ENCODE data around the gene TMEM140.
"Not testable (repeated sequence)": the region's sequence is repeated elsewhere in the genome, so short reads cannot be mapped to it uniquely, and the experiment has no call there.

TMEM140 gene

DNA sequence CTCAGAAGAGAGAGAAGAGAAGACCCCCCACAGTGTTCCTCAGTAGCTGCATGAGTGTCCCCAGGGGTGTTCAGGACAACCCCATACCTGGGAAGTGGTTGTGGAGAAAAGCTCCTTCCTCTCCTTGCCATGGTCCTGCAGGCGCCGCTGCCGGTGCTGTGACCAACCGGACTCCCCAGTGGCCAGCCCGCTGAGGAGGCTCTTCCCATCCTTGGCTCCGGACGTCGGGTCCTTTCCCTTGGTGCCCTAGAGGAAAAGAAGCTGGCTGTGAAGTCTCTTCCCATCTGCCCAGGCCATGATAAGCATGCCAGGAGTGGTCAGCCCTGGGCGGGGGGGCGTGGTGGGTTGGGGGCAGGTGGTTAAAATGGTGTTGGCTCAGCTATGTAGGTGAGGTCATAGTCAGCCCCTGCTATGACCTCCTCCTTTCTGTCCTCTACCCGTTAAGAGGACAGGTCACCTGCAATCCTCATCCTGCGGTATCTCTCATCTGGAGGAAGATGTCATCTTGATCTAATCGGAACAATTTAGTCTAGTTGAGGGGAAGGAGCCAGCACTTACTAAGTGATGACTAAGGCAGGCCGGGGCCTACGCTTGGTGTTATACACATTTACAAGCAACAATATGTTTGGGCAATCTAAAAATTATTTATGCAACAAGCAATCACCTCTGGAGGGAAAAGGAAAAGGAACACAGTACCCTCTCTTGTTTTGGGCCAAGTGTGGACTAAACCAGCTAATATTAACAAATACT is 50.2 kb downstream of the TMEM140 start:
- DNase-seq: no peak

- no peak for DNase-seq
These were observed 51.6 kb downstream of the TMEM140 start for GRCh38 chr7:135199439-135199838.

DNA sequence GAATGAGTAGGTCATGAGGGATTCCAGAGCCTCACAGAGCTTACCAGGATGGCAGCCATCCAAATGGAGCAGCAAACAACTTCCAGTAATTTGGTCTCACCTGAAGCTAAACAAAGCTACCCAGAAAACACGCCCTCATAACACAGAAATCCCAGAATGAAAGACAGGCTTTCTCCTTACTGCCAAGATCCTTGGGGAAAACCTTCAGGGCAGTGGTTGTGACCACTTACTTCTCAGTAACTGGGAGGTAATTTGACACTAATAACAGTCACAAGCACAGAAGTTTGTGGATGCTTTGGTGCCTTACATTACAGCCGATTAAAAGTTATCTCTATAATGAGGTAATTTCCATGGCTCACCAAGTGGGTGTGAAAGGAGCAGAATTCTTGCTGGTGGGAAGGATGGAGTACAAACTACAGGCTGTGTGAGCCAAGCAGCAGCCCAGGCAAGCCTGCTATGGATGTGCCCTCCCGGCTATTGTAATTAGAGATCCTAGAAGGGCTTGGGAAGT is 53.0 kb downstream of the TMEM140 start:
- DNase-seq: no peak

- no peak for DNase-seq
These were observed 53.5 kb downstream of the TMEM140 start for GRCh38 chr7:135201350-135201749.

- DNase-seq: no peak
These were observed 56.5 kb downstream of the TMEM140 start for GRCh38 chr7:135204341-135204749.

- DNase-seq: no peak
These were observed 57.0 kb downstream of the TMEM140 start for GRCh38 chr7:135204876-135205275.

DNA sequence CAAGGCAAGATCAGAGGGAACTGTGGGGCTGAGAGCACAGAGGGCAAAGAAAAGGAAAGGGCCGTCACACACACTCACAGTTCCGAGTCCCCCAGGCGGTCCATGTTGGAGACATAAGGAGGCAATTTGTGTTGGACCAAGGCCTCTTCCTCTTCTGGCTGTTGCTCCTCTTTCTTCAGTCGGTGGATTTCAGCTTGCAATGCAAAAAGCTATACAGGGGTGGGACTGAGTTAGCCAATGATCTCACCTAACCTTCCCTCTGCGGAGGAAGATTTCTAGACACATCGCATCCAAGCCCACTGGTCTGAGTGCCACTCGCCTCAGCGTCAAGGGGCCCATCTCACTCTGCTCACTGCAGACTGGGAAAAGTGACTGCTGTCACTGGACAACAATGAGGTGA is 58.0 kb downstream of the TMEM140 start:
- DNase-seq: no peak

DNA sequence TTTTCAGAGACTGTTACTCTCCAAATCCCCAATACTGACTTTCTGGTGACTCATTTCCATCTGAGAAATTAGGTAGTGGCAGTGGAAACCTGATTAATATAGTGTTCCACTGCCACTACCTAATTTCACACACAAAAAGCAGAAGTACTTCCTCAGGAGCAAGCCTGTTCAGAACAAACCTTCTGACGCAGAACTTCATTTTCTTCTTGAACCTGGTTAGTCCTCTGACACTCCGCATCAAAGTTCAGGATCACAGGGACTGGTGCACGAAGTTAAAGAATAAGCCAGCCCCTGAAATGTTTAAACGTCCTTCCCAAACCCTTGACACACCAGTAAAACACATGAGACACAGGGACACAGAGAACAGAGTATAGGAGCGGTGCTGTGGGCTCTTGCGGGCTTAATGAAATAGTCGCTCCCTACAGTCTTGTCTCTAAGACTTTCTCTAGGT is 59.1 kb downstream of the TMEM140 start:
- DNase-seq: no peak

DNA sequence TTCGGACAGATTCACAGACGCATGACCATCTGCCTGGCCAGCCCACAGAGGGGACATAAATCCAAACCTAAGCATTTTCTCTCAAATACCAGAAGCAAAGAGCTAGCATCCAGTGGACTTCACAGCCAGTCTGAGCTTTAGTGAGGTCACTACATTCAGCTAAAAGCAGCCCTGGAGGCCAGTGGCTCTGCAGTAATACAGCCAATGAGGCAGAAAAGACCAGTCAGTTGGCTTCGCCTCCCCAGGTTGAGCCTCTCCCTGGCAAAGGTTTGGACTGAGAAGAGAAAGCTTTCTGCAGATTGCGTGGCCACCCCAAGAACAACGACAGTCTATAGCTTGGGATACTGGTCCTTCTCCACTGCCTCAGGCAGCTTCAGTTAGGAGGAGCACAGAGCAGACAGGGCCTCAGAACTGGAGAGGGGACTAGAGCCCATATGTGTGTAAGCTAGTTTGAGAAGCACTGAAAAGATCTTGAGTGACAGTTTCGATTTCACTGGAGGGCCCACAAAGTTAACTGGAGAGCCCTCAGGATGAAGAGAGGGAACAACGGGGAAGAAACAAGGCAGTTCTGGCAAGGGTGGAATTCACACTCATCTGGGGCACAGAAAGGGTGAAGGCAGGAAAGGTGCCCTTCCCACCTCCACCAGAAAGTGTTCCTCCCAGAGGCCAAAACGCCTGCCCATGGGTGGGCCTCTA is 59.7 kb downstream of the TMEM140 start:
- DNase-seq: no peak

- DNase-seq: no peak
These were observed 60.4 kb downstream of the TMEM140 start for GRCh38 chr7:135208102-135208793.

DNA sequence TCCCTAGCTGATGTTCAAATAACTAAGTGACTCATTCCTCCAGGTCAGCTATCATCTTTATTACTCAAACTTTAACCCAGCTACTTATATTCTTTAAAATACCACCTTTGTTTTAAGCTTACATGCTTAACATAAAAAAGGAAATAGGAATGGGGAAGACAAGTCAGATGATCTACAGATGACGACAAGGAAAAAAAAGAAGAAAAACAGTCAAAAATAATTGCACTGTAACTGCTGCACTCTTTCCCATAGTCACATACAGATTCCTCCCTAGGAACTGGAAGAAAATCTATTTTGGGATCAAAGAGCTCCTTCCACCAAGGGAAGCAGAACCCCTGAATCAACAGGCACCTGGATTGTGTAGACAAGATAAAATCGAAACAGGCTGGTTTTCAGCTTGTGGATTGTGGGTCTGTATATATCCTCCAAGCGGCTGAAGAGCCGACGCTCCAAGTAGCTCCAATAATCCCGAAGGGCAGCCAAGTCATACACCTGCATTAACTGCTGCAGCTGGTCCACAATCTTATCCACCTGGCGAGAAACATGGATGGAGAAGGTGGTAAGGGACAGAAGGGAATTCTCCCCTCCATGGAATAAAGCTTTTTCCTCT is 61.5 kb downstream of the TMEM140 start:
- DNase-seq: no peak

DNA sequence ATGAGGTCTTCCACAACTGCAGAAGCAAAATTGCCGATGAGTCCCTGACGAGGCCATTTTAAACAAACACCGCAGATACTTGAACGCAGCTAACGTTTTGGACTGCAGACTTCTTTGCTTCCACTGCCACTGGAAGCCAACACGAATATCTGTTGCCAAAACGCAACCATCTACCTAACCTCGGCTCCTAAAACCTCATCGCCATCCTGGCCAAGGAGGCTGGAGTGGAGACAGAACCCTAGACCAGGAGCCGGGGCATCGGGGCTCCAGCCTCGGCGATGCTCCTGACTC is 63.0 kb downstream of the TMEM140 start:
- DNase-seq: no peak

DNA sequence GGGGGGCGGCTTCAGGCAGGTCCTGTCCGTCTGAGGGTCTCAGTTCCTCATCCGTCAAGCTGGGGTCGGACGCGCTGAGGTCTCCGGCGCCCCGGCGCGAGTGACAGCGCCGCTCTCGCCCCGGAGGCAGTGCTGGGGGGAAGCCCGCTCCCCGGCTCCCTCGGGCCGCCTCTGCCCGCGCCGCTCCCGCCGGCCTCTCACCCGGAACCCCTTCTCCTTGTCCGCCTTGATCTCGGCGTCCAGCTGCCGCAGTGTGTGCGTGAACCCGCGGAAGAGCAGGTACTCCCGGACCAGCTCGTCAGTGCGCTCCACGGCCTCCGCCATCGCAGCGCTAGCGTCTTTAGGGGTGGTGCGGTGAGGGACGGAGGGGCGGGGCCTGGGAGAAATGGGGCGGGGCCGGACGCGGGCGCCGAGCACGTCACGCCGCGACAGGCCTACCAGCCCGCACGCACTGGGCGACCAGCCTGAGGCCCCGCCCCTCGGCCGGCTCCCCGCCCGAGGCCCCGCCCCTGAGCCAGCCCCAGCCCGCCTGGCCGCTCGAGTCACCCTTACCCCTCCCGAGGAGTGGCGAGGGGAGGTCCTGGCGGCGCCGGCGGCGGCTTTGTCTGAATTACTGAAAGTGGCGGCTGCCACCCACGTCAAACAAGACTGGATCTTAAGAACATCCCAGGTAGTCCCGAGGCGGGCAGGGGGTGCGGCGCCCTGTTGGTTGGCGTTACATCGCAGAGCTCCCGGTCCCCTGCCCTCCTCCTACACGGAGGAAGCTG is 63.5 kb downstream of the TMEM140 start, which contains the start of gene WDR91:
Gene WDR91, minus strand, starts transcription at position 348 of the 767 bp plus-strand sequence. Its CDS starts 24 bp downstream, at position 324.
- peak; percentile 98 for DNase-seq

DNA sequence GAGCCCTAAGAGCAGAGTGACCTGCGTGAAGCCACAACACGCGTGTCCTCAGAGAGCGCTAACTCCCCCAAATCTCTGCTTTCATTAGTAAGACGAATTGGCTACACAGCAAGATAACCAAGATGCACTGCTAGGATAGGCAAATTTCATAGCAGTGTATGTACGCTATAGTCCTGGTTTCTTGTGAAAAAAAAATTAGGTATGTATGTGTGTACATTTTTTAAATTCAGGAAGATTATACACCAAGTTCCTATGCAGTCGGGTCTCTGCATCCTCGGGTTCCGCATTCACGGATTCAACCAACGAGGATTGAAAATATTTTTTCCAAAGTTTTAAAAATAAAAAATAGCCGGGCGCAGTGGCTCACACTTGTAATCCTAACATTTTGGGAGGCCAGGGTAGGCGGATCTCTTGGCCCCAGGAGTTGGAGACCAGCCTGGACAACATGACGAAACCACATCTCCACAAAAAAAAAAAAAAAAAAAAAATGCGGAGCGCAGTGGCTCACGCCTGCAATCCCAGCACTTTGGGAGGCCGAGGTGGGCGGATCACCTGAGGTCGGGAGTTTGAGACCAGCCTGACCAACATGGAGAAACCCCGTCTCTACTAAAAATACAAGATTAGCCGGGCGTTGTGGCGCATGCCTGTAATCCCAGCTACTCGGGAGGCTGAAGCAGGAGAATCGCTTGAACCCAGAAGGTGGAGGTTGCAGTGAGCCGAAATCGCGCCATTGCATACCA is 64.2 kb downstream of the TMEM140 start:
- DNase-seq: not testable (repeated sequence)

- DNase-seq: no peak
These were observed 66.0 kb downstream of the TMEM140 start for GRCh38 chr7:135213831-135214230.

DNA sequence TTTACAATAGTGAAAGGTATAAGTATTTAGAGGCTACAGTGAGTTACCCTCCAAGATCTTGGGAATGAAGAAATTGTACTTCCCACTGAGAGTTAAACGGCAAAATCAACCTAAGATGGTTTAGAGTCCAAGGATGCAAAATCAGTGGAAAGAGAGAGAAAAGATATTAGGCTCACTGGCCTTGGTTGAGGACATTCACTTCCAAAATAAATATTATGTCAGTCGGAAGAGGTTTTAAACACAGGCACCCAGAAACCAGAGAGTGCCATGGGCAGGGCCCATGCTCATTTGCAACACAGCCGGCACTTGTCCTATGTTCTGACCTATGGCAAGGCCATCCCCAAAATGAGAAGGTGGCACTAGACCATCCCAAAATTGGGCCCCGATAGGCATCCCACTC is 67.3 kb downstream of the TMEM140 start:
- no peak for DNase-seq

DNA sequence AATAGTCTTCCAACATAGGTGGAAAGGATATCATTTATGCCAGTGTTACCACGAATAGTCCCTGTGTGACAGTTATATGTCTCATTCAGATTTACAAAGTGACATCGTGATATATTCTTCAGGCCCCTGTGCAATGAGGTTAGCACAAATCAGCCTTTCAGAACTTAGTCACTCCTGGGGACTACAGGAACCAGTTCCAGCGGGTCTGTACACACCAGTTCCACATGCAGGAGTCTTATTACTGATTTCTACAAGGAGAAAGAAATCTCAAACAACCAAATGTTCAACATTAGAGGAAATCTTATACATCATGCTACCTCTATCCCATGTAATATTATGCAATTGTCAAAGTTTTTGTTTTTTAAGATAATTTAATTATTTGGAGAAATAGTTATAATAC is 67.8 kb downstream of the TMEM140 start:
- no peak for DNase-seq

Data from CD4-positive, alpha-beta T cell treated with Interleukin-12 subunit alpha and Interleukin-12 subunit beta, for 1 hour (primary cell).